ENCODE measurements around the gene SLC6A9.

The SLC6A9 gene

DNA sequence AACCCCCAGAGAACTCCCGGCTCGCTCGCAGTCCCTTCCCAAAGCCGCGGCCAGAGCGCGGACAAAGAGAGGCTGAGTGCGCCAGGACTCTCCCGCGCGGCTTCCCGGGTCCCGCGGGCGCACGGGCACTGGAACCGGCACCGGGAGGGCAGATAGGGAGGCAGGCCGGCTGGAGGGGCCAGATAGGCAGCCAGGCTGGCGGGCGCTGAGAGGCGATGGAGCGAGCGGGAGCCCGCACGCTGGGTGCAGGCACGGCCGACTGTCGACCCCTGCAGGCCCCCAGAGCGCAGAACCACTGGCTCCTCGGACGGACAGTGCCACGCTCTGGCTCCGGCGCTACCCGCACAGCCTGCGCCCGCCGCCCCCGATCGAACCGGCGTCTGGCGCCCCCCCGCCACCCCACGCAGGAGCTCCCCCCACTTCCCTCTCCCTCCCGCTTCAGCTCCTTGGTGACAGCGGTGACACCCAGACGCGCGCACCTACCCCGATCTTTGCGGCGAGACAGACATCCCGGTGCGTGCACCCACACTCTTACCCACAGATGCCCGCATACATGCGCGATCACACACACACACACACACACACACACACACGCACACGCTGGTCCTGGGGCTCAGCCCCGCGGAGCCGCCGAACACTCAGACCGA, 534 bp downstream of the SLC6A9 start:
- Mint-ChIP-seq H3K4me1 (peaks cover 57% of the 10 kb centered on the region), H3K4me3 (peak overlapping the region; percentile 85), H3K9me3 (no peaks in the 10 kb centered on the region), H3K27me3 (ENCODE audit: low read depth, poor library complexity) (peaks cover 8% of the 10 kb centered on the region), H3K27ac (no peak overlapping the region), H3K36me3 (ENCODE audit: low read depth) (peaks cover 5% of the 10 kb centered on the region)
- TF ChIP-seq, protein P1, sequence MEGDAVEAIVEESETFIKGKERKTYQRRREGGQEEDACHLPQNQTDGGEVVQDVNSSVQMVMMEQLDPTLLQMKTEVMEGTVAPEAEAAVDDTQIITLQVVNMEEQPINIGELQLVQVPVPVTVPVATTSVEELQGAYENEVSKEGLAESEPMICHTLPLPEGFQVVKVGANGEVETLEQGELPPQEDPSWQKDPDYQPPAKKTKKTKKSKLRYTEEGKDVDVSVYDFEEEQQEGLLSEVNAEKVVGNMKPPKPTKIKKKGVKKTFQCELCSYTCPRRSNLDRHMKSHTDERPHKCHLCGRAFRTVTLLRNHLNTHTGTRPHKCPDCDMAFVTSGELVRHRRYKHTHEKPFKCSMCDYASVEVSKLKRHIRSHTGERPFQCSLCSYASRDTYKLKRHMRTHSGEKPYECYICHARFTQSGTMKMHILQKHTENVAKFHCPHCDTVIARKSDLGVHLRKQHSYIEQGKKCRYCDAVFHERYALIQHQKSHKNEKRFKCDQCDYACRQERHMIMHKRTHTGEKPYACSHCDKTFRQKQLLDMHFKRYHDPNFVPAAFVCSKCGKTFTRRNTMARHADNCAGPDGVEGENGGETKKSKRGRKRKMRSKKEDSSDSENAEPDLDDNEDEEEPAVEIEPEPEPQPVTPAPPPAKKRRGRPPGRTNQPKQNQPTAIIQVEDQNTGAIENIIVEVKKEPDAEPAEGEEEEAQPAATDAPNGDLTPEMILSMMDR (IDR thresholded peaks at IDR 0.05), result peak; percentile 15
- peak; percentile 77 for DNase-seq

GRCh38 chr1:44029911-44030604, 1.2 kb downstream of the SLC6A9 start:
- Mint-ChIP-seq H3K27ac (peak overlapping the region; percentile 83), H3K4me1 (peaks cover 51% of the 10 kb centered on the region), H3K9me3 (no peaks in the 10 kb centered on the region), H3K36me3 (ENCODE audit: low read depth) (peaks cover 6% of the 10 kb centered on the region), H3K4me3 (peak overlapping the region; percentile 91), H3K27me3 (ENCODE audit: low read depth, poor library complexity) (peaks cover 8% of the 10 kb centered on the region)
- TF ChIP-seq, protein P1 (IDR thresholded peaks at IDR 0.05), result no peak
- DNase-seq, result peak; percentile 89

GRCh38 chr1:44029260-44029910, 1.9 kb downstream of the SLC6A9 start:
- DNase-seq, result no peak
- Mint-ChIP-seq H3K27ac (peak overlapping the region; percentile 83), H3K9me3 (no peaks in the 10 kb centered on the region), H3K4me1 (peaks cover 49% of the 10 kb centered on the region), H3K4me3 (peak overlapping the region; percentile 91), H3K27me3 (ENCODE audit: low read depth, poor library complexity) (peaks cover 8% of the 10 kb centered on the region), H3K36me3 (ENCODE audit: low read depth) (peaks cover 11% of the 10 kb centered on the region)
- TF ChIP-seq, protein P1 (IDR thresholded peaks at IDR 0.05), result no peak

- peaks cover 15% of the 10 kb centered on the region for H3K36me3 Mint-ChIP-seq (ENCODE audit: low read depth)
- peaks cover 32% of the 10 kb centered on the region for H3K4me1 Mint-ChIP-seq
- TF ChIP-seq, protein P1 (IDR thresholded peaks at IDR 0.05), result no peak
- H3K27me3 Mint-ChIP-seq (ENCODE audit: low read depth, poor library complexity), result peaks cover 8% of the 10 kb centered on the region
- no peak overlapping the region for H3K27ac Mint-ChIP-seq
- no peaks in the 10 kb centered on the region for H3K9me3 Mint-ChIP-seq
- H3K4me3 Mint-ChIP-seq, result no peak overlapping the region
- DNase-seq, result no peak
These were observed 3.9 kb downstream of the SLC6A9 start for GRCh38 chr1:44027320-44027719.

GRCh38 chr1:44025816-44026215, 5.4 kb downstream of the SLC6A9 start:
- Mint-ChIP-seq H3K27ac (no peak overlapping the region), H3K36me3 (ENCODE audit: low read depth) (peaks cover 21% of the 10 kb centered on the region), H3K27me3 (ENCODE audit: low read depth, poor library complexity) (peaks cover 3% of the 10 kb centered on the region), H3K9me3 (no peaks in the 10 kb centered on the region), H3K4me3 (no peak overlapping the region), H3K4me1 (peaks cover 23% of the 10 kb centered on the region)
- no peak for DNase-seq
- TF ChIP-seq, protein P1 (IDR thresholded peaks at IDR 0.05), result no peak
